ENCODE results near the gene ZNF385A. TPM values are rescaled to one million over a fixed set of nuclear protein-coding genes. Genes with fewer than 3 reads are reported as not detected.

ZNF385A gene
- total RNA-seq, 1 donor from 2014 or later, result 15.6 TPM

GRCh38 chr12:54386403-54387113, 2.0 kb upstream of the ZNF385A start:
- H3K27me3 Mint-ChIP-seq, result peaks cover 3% of the 10 kb centered on the region
- no peaks in the 10 kb centered on the region for H3K9me3 Mint-ChIP-seq (ENCODE audit: low read depth)
- no peak overlapping the region for H3K4me3 Mint-ChIP-seq (ENCODE audit: low read depth)
- H3K4me1 Mint-ChIP-seq (ENCODE audit: low read depth), result peaks cover 27% of the 10 kb centered on the region
- H3K27ac Mint-ChIP-seq, result no peak overlapping the region
- DNase-seq (ENCODE audit: low spot score, unreplicated experiment), result no peak
- TF ChIP-seq, protein P1, sequence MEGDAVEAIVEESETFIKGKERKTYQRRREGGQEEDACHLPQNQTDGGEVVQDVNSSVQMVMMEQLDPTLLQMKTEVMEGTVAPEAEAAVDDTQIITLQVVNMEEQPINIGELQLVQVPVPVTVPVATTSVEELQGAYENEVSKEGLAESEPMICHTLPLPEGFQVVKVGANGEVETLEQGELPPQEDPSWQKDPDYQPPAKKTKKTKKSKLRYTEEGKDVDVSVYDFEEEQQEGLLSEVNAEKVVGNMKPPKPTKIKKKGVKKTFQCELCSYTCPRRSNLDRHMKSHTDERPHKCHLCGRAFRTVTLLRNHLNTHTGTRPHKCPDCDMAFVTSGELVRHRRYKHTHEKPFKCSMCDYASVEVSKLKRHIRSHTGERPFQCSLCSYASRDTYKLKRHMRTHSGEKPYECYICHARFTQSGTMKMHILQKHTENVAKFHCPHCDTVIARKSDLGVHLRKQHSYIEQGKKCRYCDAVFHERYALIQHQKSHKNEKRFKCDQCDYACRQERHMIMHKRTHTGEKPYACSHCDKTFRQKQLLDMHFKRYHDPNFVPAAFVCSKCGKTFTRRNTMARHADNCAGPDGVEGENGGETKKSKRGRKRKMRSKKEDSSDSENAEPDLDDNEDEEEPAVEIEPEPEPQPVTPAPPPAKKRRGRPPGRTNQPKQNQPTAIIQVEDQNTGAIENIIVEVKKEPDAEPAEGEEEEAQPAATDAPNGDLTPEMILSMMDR (IDR thresholded peaks at IDR 0.05; ENCODE audit: unreplicated experiment), result no peak
- H3K36me3 Mint-ChIP-seq (ENCODE audit: insufficient read depth), result no peaks in the 10 kb centered on the region

DNA sequence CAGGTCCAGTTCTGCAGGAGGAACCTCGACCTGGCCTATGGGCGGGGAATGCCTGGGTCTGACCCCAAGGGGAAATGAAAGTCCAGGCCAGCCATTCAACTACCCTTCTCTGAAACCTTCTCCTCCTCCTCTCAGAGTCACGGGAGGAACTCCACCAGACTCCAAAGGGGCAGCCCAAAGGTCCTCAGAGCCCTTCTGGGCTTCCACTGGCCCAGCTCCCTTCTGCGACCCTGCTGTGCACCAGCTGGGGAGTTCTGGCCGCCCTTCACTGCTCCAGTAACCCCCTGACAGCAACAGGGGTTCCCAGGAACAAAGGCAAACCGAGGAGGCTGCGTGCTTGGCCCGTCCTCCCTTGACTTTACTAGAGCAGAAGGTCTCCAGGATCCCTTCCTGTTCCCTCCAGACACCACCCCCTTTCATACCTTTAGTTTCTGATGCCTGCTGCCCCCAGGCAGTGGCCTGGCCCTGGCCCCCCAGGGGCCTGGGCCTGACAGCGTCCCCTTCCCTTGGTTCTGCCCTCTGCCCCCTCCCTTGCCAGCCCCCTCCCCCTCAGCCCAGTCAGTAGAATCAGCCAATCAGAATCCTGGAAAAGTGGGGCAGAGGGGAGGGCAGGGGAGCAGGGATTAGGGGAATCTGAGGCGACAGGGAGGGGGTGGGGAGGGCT, 850 bp upstream of the ZNF385A start:
- Mint-ChIP-seq H3K36me3 (ENCODE audit: insufficient read depth) (no peaks in the 10 kb centered on the region), H3K27me3 (peaks cover 2% of the 10 kb centered on the region), H3K4me3 (ENCODE audit: low read depth) (no peak overlapping the region), H3K4me1 (ENCODE audit: low read depth) (peaks cover 27% of the 10 kb centered on the region), H3K27ac (no peak overlapping the region), H3K9me3 (ENCODE audit: low read depth) (no peaks in the 10 kb centered on the region)
- TF ChIP-seq, protein P1 (IDR thresholded peaks at IDR 0.05; ENCODE audit: unreplicated experiment), result no peak
- DNase-seq (ENCODE audit: low spot score, unreplicated experiment), result no peak

DNA sequence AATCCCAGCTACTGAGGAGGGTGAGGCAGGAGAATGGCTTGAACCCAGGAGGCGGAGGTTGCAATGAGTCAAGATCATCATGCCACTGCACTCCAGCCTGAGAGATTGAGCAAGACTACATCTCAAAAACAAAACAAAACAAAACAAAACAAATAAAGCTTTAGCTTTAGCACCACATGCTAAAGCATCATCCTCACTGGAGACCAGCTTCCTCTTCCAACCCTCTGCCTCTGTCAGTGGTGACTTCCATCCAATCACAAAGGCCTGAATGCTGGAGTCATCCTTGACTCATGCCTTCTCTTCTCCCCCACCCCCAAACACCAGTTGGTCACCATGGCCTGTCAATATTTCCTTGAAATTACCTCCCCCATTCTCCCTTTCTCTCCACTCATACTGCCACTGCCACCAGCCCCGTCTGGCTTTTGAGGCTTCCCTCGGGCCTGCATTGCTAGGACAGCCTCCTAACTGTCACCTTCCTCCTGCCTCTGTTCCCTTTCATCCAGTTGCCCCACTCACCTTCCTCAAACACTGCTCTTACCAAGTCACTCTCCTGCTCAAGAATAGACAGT, 1.4 kb downstream of the ZNF385A start:
- no peak for DNase-seq (ENCODE audit: low spot score, unreplicated experiment)
- no peak overlapping the region for H3K27ac Mint-ChIP-seq
- H3K9me3 Mint-ChIP-seq (ENCODE audit: low read depth), result no peaks in the 10 kb centered on the region
- TF ChIP-seq, protein P1 (IDR thresholded peaks at IDR 0.05; ENCODE audit: unreplicated experiment), result no peak
- H3K4me1 Mint-ChIP-seq (ENCODE audit: low read depth), result peaks cover 29% of the 10 kb centered on the region
- H3K36me3 Mint-ChIP-seq (ENCODE audit: insufficient read depth), result no peaks in the 10 kb centered on the region
- H3K4me3 Mint-ChIP-seq (ENCODE audit: low read depth), result no peak overlapping the region
- H3K27me3 Mint-ChIP-seq, result peaks cover 2% of the 10 kb centered on the region

DNA sequence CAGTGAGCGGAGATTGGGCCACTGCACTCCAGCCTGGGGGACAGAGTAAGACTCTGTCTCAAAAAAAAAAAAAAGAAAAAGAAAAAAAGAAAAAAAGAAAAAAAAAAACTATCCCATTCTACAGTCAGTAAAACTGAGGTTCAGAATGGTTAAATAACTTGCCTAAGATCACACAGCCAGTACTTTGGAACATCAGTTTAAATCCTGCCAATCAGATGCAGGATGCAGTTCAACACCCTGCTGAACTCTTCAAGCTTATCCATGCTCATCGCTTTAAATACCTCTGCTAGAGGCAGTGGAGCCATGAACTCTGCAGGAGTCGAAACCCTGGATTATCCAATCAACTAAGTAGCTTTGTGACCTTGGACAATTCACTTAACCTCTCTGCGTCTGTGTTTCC, 3.4 kb downstream of the ZNF385A start:
- Mint-ChIP-seq H3K27ac (no peak overlapping the region), H3K27me3 (peaks cover 9% of the 10 kb centered on the region), H3K36me3 (ENCODE audit: insufficient read depth) (no peaks in the 10 kb centered on the region), H3K9me3 (ENCODE audit: low read depth) (no peaks in the 10 kb centered on the region), H3K4me3 (ENCODE audit: low read depth) (no peak overlapping the region), H3K4me1 (ENCODE audit: low read depth) (peaks cover 21% of the 10 kb centered on the region)
- TF ChIP-seq, protein P1 (IDR thresholded peaks at IDR 0.05; ENCODE audit: unreplicated experiment), result no peak
- no peak for DNase-seq (ENCODE audit: low spot score, unreplicated experiment)

DNA sequence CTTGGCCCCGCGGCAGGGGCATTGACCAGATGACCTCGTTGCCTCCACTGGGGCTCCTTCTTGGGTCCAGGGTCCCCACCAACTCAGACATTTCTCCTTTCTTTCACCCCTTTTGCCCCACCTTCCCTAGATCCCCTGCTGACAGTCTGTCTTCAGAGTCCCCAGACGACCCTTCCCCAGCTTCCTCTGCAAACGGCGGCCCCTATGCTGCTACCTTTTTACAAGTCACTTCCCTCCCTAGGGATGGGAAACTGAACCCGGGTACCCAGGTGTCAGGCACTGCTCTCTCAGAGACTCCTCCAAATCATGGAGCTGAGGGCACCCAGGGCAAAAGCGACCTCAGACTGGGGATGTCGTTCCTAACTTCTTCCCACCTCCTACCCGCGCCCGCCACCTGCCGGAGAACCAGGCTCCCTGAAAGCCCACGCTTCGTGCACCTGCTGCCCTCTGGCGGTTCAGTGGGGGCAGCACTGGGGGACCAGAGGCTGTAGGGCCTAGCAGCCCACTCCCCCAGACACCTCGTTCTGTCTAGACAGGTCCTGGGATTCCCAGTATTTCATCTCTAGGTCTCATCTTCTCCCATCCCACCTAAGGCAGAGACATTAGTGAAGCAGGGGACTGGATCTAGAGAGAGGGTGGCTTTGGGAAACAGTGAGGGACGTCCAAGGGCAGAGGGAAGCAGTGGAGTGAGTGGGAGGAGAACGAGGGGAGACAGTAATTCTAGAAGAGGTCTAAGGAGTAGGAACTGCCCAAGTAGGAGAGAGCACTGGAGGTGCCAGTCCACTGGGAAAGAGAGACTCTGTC, 4.9 kb downstream of the ZNF385A start:
- Mint-ChIP-seq H3K27ac (peak overlapping the region; percentile 30), H3K4me3 (ENCODE audit: low read depth) (peak overlapping the region; percentile 73)

More for the DNA sequence above, 4.9 kb downstream of the ZNF385A start:
- Mint-ChIP-seq H3K36me3 (ENCODE audit: insufficient read depth) (no peaks in the 10 kb centered on the region), H3K4me1 (ENCODE audit: low read depth) (peaks cover 14% of the 10 kb centered on the region), H3K9me3 (ENCODE audit: low read depth) (no peaks in the 10 kb centered on the region), H3K27me3 (peaks cover 8% of the 10 kb centered on the region)
- DNase-seq (ENCODE audit: low spot score, unreplicated experiment), result peak; percentile 93
- TF ChIP-seq, protein P1 (IDR thresholded peaks at IDR 0.05; ENCODE audit: unreplicated experiment), result peak; percentile 100
